HG02759 (cell line): Measurements from ENCODE around the gene ACSL3.
"Not testable (repeated sequence)": the region's sequence is repeated elsewhere in the genome, so short reads cannot be mapped to it uniquely, and the experiment has no call there.

Experiments used
- ATAC-seq: cut with Tn5 transposase; IDR thresholded peaks from one replicate; pipeline ENCODE4 v1.9.1; 2021; ENCODE audit warnings: mild to moderate bottlenecking, moderate library complexity; ENCODE audit not compliant: unreplicated experiment

Gene ACSL3

GRCh38 chr2:222968550-222969155 is 107.8 kb downstream of the ACSL3 start:
- ATAC-seq = no peak

DNA sequence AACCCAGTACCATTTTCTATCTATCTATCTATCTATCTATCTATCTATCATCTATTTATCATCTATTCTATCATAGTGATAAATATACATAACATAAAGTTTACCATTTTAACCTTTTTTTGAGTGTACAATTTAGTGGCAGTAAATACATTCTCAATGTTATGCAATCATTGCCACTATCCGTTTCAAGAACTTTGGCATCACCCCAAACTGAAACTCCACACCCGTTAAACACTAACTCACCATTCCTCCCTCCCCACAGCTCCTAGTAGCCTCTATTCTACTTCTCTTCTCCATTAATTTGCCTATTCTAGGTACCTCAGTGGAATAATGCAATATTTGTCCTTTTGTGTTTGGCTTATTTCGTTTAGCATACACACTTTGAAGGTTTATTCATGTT is 108.7 kb downstream of the ACSL3 start:
- ATAC-seq = no peak

DNA sequence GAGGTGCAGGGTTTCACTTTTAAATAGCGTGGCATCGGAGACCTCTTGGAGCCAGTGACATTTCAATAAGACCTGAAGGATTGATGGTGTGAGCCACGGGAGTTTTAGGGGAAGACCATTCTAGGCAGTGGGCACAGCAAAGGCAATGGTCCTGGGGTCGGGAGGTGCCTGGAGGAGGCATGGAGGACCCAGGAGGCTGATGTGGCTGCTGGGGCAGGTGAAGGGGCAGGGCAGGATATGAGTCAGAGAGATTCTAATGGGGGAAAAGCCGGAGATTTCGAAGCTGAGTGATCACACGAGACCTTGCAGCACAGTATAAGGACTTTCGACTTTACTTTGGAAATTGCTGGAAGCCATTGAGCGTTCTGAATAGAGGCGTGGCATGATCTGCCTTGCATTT is 111.6 kb downstream of the ACSL3 start:
- no peak for ATAC-seq

DNA sequence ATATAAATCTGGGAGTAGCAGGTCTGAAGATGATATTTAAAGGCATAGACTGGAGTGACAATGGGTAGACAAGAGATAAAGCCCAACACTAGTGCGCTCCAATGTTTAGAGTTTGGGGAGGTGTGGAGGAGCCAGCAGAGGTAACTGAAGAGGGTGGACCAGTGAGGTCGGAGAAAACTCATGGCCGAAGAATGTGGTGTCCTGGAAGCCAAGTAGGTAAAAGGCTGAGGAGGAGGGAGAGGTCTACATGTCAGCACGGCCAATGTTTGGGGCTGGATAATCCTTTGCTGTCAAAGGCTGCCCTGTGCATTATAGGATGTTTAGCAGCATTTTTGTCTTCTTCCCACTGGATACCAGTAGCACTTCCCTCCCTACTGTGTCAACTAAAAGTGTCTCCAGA is 112.4 kb downstream of the ACSL3 start:
- ATAC-seq = no peak

- no peak for ATAC-seq
Observed at GRCh38 chr2:222973733-222974132, 112.9 kb downstream of the ACSL3 start.

DNA sequence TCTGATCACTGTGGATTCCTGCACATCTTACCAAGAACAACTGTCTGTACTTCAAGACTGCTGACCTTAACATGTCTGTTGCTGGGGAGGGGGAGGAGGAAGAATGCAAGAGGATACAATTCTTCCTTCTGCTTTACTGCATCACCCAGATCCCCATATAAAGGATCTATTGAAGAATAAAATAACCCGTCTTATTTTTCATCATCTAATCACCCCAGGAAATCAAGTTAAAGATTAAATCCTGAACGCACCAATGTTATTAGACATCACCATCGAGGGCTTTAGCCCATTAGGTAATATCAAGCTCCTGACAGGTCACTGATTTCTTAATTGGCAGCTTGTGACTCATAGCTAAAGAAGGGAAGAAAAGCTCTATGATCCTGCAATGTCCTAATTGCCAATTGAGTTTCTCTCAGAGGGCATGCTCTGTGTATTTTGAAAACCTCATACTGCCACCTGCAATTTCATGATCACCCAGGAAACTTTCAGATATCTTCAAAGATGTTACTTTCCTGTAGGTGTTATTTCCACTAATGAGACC is 115.8 kb downstream of the ACSL3 start:
- no peak for ATAC-seq

- ATAC-seq = no peak
Observed at GRCh38 chr2:222977121-222977520, 116.3 kb downstream of the ACSL3 start.

- no peak for ATAC-seq
Observed at GRCh38 chr2:222978850-222979249, 118.0 kb downstream of the ACSL3 start.

DNA sequence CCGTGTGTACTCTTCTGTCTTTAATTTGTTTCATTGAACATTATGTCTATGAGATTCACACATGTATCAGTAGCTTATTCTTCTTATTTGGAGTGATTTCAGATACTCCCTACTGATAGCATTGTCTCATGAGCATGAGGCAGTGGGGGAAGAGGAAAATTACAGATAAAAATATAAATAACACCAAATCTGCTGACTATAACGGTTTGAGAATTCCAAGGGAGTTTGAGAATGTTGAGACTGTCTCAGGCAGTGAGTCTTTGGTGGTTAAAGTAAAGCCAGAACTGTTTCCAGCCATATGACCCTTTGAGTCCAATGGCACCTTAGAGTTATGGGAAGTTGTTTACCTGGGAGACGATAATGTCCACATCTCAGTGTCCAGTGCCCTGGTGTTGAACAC is 118.6 kb downstream of the ACSL3 start:
- no peak for ATAC-seq

- peak; percentile 73 for ATAC-seq
Observed at GRCh38 chr2:222982010-222982908, 121.4 kb downstream of the ACSL3 start.

DNA sequence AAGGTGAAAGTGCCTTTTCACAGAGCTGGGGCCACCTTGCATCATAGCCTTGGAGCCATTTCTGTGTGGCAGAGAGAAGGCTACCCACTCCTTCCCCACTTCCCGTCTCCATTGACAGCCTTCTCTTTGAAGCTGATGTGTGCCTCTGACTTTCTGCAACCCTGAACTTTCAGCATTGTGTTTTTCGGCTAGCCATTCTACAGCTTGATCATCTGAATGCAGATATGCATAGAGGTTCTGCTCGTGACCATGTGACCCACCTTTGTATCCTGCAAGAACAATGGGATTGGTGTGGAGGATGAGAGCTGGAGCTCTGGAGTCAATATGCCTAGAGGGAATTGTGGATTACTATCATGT is 122.1 kb downstream of the ACSL3 start:
- no peak for ATAC-seq

DNA sequence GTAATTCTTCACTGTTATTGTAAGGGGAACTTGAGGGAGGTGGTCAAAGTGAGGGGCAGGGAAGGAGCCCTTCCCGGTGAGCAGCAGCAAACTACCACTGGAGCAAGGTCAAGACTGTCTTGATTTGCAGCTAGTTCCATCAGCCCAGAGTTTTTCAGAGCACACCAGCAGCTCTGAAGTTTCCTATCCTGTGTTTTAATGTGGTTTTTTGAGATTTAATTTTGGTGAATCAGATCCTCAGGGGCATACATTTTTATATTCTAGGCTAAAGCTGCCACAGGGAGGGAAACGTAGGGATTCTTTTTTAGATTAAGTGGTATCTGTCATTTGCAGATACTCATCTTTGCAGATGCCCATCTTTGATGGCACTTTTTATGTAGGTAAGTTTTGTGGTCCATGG is 124.1 kb downstream of the ACSL3 start:
- ATAC-seq = no peak

DNA sequence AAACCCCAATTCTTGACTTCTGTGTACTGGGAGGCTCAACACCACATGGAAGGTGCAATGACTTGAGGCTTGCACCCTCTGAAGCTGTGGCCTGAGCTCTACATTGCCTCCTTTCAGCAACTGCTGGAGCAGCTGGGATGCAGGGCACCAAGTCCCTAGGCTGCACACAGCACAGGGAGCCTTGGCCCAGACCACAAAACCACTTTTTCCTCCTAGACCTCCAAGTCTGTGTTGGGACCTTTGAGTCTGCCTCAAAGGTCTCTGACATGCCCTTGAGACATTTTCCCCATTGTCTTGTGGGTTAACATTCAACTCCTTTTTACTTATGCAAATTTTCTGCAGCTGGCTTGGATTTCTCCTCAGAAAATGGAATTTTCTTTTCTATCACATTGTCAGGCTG is 128.6 kb downstream of the ACSL3 start:
- ATAC-seq = no peak

DNA sequence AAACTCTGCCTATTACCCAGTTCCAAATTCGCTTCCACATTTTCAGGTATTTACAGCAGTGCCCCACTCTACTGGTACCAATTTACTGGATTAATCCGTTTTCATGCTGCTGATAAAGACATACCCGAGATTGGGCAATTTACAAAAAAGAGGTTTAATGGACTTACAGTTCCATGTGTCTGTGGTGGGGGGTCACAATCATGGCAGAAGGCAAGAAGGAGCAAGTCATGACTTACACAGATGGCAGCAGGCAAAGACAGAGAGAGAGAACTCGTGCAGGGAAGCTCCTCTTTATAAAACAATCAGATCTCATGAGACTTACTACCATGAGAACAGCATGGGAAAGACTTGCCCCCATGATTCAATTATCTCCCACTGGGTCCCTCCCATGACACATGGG is 129.4 kb downstream of the ACSL3 start:
- not testable (repeated sequence) for ATAC-seq

GRCh38 chr2:222992137-222992536 is 131.3 kb downstream of the ACSL3 start:
- ATAC-seq = no peak
